Jurkat, Clone E6-1 (cell line): ENCODE measurements around the gene SPINT1.
A peak's percentile ranks its signal among the peaks of the same experiment; 100 is the strongest.

Experiments used
- DNase-seq: peaks from one replicate; pipeline ENCODE4 v3.0.0-alpha.2; 2011; ENCODE audit warnings: low read depth, low spot score
- H3K4me3 ChIP-seq: 2 replicates; pipeline ENCODE4 v1.5.1; 2011; ENCODE audit warnings: mild to moderate bottlenecking, low read length, control low read depth, moderate library complexity

The SPINT1 gene

DNA sequence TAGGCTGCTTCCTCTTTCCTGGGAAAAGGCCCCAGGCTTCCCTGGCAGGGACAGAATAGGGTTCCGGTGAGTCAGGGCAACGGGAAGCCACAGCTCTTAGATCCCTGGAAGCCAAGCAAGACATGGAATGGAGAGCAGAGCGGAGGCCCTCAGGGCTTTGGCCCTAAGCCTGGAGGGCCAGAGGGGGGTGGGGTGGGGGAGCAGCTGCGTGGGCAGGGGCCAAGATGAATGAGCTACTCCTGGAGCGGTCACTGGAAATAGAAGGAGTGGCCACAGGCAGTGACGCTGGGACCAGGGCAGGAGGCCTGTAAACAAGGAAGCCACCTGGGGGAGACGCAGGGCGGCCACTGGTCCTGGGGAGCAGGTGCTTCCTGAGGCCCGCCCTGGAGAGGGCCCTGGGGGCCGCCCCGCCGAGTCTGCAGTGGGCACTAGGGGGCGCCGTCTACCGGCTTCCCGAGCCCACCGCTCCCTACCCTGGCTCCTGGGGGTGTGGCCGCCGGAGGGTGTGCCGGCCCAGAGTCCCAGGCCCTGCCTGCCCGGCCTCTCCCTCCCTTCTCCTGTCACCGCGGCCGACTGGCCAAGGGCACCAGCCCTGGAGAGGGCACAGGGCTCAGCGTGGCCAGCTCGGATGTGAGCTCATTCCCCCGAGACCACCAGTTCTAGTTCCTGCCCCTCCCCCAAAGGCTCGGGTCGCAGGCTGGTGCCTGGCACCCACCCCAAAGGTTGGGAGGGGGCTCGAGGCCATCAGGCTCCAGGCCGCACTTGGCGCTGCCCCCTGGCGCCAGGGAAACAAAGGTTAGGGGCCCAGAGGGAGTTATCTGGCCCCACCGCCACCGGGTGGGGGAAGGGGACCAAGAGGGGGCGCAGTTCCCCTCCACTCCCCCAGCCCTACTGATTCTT lies 62.5 kb downstream of the SPINT1 start:
- H3K4me3 ChIP-seq: peak overlapping the region; percentile 68
- peak; percentile 60 for DNase-seq

GRCh38 chr15:40906991-40907802 lies 63.3 kb downstream of the SPINT1 start:
- peak; percentile 66 for DNase-seq
- H3K4me3 ChIP-seq: peak overlapping the region; percentile 68
